Measurements from ENCODE around the gene RNF10. TPM values are rescaled to one million over a fixed set of nuclear protein-coding genes. Genes with fewer than 3 reads are reported as not detected.

RNF10 gene
- total RNA-seq, 6 experiments from 2014 or later, result 70.8 to 111 (median 90.2) TPM

DNA sequence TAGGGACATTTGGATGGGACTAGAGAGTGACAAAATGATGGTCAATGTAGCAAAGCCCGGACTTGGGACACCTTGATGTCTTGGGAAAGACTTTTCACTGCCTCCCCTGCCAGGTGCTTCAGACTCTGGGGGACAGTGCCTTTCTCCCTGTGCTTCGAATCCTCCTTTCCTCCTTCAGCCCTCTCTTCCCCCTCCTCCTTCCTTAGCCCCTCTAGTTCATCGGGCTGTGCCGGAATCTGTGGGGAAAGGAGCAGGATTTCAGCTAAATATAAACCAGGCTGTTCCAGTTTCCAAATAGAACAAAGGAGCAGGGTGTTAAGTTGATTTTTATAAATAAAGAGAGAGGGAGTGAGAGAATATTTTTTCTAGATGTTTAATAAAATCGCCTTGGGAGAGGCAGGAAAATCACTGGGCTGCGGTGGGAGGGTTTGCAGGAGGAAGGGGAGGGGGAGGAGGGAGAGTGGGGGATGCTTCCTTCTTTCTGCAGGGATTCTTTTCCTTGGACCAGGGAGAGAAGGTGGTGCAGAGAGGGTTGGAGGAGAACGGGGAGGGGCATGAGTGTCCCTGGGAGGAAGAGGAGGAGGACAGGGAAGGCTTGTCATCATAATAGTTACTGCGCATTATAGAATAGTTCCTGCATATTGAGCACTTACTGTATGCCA lies 84.9 kb downstream of the RNF10 start:
- no peak overlapping the region for H3K27ac ChIP-seq
- 30% methylated on average over 8 of the region's 8 CpGs for WGBS (ENCODE audit: insufficient coverage, low coverage, low lambda C conversion rate, missing lambda C conversion rate)
- no peaks in the 10 kb centered on the region for H3K27me3 ChIP-seq
- H3K36me3 ChIP-seq, result no peaks in the 10 kb centered on the region
- no peak for DNase-seq
- intact Hi-C loops (cut with DNase I), result no loop called here
- H3K4me3 ChIP-seq, result no peak overlapping the region
- no peaks in the 10 kb centered on the region for H3K9me3 ChIP-seq
- no peaks in the 10 kb centered on the region for H3K4me1 ChIP-seq
- ATAC-seq, result no peak
- TF ChIP-seq, protein P1, sequence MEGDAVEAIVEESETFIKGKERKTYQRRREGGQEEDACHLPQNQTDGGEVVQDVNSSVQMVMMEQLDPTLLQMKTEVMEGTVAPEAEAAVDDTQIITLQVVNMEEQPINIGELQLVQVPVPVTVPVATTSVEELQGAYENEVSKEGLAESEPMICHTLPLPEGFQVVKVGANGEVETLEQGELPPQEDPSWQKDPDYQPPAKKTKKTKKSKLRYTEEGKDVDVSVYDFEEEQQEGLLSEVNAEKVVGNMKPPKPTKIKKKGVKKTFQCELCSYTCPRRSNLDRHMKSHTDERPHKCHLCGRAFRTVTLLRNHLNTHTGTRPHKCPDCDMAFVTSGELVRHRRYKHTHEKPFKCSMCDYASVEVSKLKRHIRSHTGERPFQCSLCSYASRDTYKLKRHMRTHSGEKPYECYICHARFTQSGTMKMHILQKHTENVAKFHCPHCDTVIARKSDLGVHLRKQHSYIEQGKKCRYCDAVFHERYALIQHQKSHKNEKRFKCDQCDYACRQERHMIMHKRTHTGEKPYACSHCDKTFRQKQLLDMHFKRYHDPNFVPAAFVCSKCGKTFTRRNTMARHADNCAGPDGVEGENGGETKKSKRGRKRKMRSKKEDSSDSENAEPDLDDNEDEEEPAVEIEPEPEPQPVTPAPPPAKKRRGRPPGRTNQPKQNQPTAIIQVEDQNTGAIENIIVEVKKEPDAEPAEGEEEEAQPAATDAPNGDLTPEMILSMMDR (IDR thresholded peaks at IDR 0.05), result no peak
- TF ChIP-seq POLR2A (IDR thresholded peaks at IDR 0.05), result no peak

DNA sequence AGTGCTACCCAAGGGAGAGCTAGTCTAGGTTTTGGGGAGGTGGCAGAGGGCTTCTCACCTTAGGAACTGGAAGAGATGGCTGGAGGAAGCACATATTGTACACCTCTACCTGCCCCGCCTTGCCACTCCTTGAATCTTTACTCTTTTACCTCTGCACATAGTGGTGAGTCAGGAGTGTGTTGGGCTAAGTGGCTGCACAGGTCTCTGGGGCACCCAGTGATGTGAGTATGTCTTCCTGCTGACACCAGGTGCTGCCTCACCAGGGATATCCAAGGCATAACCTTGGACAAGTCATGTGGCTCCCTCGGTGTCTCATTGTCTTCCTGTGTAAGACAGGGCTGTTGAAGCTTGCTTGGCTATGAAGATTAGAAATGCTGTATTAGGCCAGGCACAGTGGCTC lies 86.5 kb downstream of the RNF10 start:
- H3K9me3 ChIP-seq, result no peaks in the 10 kb centered on the region
- DNase-seq (no peak), ATAC-seq (no peak)
- no peak overlapping the region for H3K27ac ChIP-seq
- no peaks in the 10 kb centered on the region for H3K36me3 ChIP-seq
- intact Hi-C loops (cut with DNase I), result no loop called here
- TF ChIP-seq POLR2A (IDR thresholded peaks at IDR 0.05), result no peak
- TF ChIP-seq, protein P1 (IDR thresholded peaks at IDR 0.05), result no peak
- no peaks in the 10 kb centered on the region for H3K27me3 ChIP-seq
- WGBS (ENCODE audit: insufficient coverage, low coverage, low lambda C conversion rate, missing lambda C conversion rate), result 71% methylated on average over 2 of the region's 2 CpGs
- H3K4me3 ChIP-seq, result no peak overlapping the region
- no peaks in the 10 kb centered on the region for H3K4me1 ChIP-seq

DNA sequence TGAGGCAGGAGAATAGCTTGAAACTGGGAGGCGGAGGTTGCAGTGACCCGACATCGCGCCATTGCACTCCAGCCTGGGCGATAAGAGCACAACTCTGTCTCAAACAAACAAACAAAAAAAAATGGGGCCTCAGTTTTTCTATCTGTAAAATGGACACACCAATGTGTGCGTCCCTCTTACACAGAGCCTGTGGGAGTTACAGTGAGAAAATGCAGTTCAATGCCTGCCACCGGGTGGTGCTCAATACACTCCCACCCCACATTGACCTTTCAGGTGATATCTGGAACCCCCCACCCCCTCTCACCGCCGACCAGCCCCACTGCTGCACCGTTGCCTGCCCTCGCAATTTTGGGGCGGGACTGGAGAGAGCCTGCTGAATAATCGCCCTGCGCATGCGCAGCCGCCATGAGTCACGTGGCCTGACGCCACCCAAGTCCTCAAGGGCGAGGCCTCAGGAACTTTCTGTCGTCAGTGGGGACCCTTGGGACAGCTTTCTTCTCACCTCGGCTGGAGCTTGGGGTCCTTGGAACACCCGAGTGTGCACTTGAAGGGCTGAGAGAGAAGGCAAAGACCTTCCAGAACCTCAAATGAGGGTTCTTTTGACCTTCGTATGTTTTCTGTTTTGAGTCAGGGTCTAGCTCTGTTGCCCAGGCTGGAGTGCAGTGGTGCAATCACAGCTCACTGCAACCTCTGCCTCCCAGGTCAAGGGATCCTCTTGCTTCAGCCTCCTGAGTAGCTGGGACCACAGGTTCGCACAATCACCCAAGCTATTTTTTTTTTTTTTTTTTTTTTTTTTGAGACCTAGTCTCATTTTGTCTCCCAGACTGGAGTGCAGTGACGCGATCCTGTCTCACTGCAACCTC lies 91.6 kb downstream of the RNF10 start:
- peak in 1 of 4 donors; percentile 19 for ATAC-seq
- intact Hi-C loops (cut with DNase I), result no loop called here
- no peak overlapping the region for H3K27ac ChIP-seq
- no peaks in the 10 kb centered on the region for H3K4me1 ChIP-seq
- no peaks in the 10 kb centered on the region for H3K36me3 ChIP-seq
- no peaks in the 10 kb centered on the region for H3K27me3 ChIP-seq
- DNase-seq, result no peak
- no peak for TF ChIP-seq POLR2A (IDR thresholded peaks at IDR 0.05)
- TF ChIP-seq, protein P1 (IDR thresholded peaks at IDR 0.05), result no peak
- no peaks in the 10 kb centered on the region for H3K9me3 ChIP-seq
- H3K4me3 ChIP-seq, result no peak overlapping the region
- WGBS (ENCODE audit: insufficient coverage, low coverage, low lambda C conversion rate, missing lambda C conversion rate), result 73% methylated on average over 15 of the region's 26 CpGs

Small RNAs within 50 kb of the gene (small RNA-seq; reads per million reads assigned to genes)
- 0 reads per million in 2 experiments for gene RF00019

Other genes with a start within 250 kb of the RNF10 start
- 1,000 to 10,000 TPM in 4 of 6 experiments, under 1 TPM in 2; under 0.01 to 8,070 (median 3,211) TPM for gene RNU4-2, start 242.5 kb upstream of the RNF10 start, total RNA-seq
- 1,000 to 10,000 TPM in 4 of 6 experiments, under 1 TPM in 1, not detected in 1; under 0.01 to 2,710 (median 2,128) TPM for gene RNU4-1, start 241.1 kb upstream of the RNF10 start, total RNA-seq
- 1 to 10 TPM in 5 of 6 experiments, under 1 TPM in 1; 0.56 to 4.1 (median 3.0) TPM for gene SIRT4, start 232.0 kb upstream of the RNF10 start, total RNA-seq
- not detected for gene PLA2G1B, start 206.6 kb upstream of the RNF10 start, total RNA-seq
- 1 to 10 TPM in 1 of 6 experiments, under 1 TPM in 1, not detected in 4; 0.06 to 1.6 TPM for gene MSI1, start 165.2 kb upstream of the RNF10 start, total RNA-seq
- gene COX6A1, start 96.2 kb upstream of the RNF10 start, total RNA-seq, result 100 to 1,000 TPM; 229 to 625 (median 292) TPM
- 10 to 100 TPM; 13.3 to 28.7 (median 17.0) TPM for gene TRIAP1, start 88.0 kb upstream of the RNF10 start, total RNA-seq
- gene GATC, start 87.9 kb upstream of the RNF10 start, total RNA-seq, result 10 to 100 TPM; 13.4 to 23.8 (median 15.9) TPM
- 10 to 100 TPM; 36.4 to 63.3 (median 60.2) TPM for gene SRSF9, start 64.6 kb upstream of the RNF10 start, total RNA-seq
- gene DYNLL1, start 38.2 kb upstream of the RNF10 start, total RNA-seq, result 100 to 1,000 TPM in 5 of 6 experiments, 10 to 100 TPM in 1; 85.0 to 189 (median 164) TPM
- 10 to 100 TPM; 21.6 to 37.9 (median 31.0) TPM for gene COQ5, start 5.2 kb upstream of the RNF10 start, total RNA-seq
- 10 to 100 TPM; 14.2 to 29.2 (median 23.0) TPM for gene POP5, start 47.0 kb downstream of the RNF10 start, total RNA-seq
- gene CABP1, start 106.3 kb downstream of the RNF10 start, total RNA-seq, result under 1 TPM in 1 of 6 experiments, not detected in 5; 0.26 TPM
- gene MLEC, start 152.8 kb downstream of the RNF10 start, total RNA-seq, result 100 to 1,000 TPM; 102 to 193 (median 126) TPM
- gene UNC119B, start 176.1 kb downstream of the RNF10 start, total RNA-seq, result 10 to 100 TPM in 1 of 6 experiments, 1 to 10 TPM in 5; 4.7 to 10.2 (median 6.6) TPM
- gene ACADS, start 191.5 kb downstream of the RNF10 start, total RNA-seq, result 100 to 1,000 TPM in 5 of 6 experiments, 10 to 100 TPM in 1; 94.1 to 172 (median 156) TPM